NCI-H82 treated with DMSO at 0.1 percent for 48 hours (cell line): ENCODE results near the gene RASGRP3.

Experiments
- DNase-seq: peaks from one replicate; lab custom pipeline; 2025; ENCODE audit not compliant: unreplicated experiment; lab: John Stamatoyannopoulos, UW

RASGRP3 gene

DNA sequence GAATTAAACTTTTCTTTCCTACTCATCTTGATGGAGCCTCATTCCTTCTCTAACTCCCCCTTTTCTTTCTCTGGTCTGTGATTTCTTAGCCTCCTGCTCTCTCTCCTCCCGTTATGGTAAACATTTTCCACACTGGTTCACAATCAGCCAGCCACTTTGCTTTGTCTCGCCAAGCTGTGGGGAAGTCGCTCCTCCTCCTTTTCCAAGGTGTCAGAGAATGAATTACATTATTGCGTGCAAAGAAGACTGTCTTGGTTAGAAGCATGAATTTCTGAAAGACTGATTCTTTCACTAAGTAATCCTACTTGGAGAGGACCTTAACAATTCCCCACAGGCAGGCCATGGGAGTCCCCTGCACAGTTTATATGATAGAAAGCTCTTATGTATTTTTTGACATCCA lies 46.1 kb downstream of the RASGRP3 start:
- DNase-seq, result no peak

DNA sequence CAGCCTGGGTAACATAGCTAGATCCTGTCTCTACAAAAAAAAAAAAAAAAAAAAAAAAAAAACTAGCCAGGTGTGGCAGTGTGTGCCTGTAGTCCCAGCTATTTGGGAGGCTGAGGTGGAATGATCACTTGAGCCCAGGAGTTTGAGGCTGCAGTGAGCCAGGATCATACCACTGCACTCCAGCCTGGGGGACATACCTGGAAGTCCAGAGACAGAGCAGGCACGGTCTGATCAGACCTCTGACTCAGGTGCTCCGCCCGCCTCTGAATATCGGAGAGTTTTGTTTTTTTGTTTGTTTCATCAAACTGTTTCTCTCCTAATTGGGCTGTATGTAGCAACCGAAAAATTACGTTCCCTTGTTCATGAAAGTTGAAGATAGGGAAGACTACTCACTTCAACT lies 49.2 kb downstream of the RASGRP3 start:
- no peak for DNase-seq

DNA sequence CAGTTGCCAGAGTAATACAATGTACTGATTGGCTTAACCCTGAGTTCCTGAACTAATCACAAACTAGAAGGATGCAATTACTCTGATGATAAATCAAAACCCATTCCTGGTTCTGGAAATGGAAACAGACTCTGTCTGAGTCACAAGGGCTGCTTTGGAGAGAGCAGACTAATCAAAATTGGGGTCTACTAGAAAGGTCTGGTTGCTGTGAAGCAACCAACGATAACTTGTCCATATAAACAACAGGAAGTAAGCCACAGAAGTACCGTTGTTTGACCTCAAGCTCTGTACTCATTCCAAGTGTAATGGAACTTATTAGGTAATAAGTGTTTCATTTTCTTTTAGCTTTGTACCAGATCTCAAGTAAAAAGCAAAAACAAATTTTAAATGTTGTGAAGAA lies 49.7 kb downstream of the RASGRP3 start:
- DNase-seq, result no peak

DNA sequence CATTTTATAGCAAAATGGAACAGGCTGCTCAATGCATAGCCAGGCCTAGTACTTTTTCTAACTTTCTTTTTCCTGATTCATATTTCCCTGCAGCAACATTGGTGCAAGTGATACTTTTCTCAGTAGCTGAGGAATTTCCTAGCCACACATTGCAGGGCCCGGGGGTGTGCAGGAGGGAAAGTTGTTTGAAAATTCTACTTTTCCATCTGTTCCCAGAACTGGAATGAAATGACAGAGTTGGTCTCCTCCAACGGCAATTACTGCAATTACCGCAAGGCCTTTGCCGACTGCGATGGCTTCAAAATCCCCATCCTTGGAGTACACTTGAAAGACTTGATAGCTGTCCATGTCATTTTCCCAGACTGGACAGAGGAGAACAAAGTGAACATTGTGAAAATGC lies 50.5 kb downstream of the RASGRP3 start:
- DNase-seq, result no peak

DNA sequence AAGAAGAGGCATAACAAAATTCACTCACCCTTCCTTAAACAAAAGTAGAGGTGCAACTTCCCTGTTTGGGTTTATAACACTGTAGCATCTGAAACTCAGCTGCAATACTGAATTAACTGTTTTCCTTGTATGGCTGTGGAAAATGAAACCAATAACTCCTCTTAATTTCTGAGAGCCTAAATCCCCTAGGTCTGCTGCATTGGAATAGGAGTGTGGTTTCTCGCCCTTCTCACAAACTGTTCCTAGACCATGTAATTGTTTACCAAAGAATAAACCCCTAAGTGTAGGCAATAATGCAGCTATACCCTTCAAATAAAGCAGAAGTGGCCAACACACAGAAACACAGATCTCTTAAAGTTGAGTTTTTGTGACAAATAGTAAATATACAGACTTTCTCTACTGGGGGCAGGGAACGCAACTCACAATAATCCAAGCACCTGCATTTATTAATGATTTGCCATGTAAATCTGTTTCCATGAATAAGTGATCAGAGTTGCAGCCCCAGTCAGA lies 52.0 kb downstream of the RASGRP3 start:
- no peak for DNase-seq

DNA sequence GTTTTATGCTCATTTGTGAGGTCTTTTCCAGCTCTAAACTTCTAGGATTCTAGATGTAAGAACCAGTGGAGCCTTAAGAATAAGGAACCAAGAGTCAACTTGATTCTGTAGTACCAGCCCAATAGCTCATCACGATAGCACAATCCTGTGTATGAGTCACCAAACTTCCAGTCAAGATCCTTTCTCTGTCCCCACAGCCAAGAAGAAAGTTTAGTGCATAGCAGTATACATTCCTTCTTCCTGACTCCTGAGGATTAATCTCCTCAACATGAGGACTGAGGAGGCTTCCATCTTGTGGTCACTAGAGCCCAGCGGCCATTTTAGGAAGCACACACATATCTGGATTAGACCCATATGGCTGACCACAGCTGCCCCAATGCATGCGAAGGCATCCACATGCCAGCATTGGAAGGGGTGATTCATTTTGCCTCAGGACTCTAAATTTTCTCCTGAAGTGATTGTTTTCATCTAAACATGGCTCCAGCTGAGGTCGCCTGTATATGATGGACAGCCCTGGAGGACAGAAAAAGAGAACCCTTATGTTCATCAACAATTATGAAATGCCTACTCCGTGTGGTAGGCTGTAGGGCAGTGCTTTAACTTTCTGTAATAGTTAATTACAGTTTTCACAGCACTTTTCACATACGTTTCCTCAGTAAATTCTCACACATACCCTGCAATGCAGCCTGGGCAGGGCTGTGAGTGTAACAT lies 53.5 kb downstream of the RASGRP3 start:
- no peak for DNase-seq

DNA sequence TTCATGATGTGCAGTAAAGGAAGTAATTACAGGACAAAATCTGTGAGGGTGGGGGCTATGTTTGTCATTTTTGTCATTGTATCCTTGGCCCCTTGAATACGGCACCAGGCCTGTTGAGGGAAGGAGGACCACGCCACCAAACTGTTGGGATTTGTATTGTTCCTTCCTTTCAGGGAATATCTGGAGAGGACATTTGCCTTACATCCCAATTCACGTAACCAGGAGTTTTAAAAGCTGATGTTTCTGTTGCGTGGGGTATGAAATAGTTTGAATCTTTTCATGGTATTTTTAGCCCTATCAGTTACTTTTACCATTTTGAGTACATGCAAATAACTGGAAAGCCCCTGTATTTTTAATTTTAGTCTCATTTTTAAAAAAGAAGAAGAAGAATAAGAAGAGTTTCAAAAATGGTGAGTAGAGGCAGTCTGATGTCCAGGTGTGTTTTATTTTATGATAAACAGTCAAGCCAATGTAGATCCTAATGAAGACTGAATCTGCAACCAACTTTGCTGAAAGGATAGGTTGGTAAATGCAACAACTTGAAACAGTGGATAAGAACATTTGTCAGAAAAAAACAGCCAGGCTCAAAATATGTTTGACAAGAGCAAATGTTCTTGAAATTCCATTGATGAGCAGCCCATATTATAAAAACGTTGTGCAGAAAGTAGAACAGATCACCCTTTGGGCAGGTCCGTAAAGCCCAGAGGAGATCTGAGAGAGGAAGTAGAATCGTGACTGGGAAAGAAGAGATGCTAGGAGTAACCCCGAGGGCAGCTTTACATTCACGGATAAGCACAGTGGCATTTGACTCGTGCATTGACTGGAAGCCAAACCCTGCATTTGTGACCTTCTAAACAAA lies 54.5 kb downstream of the RASGRP3 start:
- DNase-seq, result no peak

DNA sequence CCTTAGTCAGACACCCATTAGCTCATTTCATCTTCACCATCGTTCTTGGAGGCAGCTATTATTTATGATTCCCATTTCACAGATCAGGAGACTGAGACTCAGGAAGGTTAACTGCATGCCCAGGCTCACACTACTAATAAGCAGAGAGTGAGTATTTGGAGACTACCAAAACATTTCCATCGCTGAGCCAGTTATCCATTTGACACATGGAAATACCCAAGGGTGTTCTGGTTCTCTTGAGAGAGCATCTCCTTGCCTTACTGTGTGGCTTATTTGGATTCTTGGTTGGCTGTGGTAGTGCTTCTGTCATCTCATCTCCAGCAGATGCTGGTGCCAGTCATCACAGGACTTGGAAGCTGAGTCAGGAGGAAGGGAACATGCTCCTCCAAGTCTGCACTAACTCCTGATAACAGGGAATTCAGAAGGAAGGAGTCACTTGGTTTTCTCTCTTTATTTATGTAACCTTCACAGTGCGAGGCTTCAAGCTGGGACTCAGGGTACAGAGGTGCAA lies 55.2 kb downstream of the RASGRP3 start:
- DNase-seq, result no peak

DNA sequence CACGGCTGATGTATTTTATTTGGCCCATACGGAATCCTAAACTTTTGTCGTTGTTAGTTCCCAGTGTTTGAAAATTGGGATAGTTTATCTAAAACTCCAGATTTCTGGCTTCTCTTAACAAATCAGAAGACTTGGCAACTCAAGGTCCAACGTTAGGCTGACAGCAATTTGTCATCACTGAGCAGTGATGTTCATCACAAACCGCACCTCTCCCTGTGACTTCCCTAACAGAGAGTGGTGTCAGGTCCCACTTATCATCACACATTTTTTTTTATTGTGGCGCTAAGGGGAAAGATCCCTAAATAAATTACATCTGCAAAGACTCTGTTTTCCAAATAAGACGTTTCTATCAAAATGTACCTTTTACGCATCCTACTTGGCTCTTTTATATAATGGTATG lies 55.7 kb downstream of the RASGRP3 start:
- DNase-seq, result no peak

DNA sequence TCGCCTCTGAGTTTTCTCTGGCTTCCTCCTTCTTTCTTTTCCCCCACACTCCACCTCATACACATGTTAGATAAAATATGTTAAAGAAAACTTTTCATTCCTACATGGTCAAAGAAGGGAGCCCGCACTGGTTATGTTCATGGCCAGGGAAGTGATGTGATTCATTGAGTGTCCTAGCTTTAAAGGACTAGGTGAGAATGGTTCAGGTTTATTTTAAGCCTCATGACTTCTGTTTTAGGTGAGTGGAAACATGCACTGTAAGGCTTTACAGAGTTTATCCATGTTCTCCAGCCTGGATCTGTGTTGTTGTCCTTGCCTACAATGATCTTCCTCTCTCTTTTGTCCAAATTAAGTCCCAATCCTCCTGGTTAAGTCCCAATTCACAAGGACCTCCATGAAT lies 56.5 kb downstream of the RASGRP3 start:
- no peak for DNase-seq

DNA sequence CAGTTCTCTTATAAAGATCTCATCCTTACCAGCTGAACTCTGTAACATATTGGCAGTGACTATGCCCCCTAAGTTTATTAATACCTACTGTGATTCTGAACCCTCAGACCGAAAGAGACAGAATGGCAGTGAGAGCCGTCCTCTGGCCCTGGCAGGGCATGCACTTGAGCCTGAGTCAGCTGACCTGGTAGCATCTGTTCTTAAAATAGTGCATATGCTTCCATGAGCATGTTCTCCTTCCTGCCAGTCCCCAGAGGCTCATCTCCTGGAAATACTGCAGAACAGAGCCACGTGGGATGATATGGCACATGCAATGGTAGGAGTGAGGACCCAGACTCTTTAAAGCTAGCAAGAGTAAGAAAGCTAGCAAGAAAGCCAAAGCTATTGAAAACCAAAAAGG lies 59.0 kb downstream of the RASGRP3 start:
- no peak for DNase-seq

DNA sequence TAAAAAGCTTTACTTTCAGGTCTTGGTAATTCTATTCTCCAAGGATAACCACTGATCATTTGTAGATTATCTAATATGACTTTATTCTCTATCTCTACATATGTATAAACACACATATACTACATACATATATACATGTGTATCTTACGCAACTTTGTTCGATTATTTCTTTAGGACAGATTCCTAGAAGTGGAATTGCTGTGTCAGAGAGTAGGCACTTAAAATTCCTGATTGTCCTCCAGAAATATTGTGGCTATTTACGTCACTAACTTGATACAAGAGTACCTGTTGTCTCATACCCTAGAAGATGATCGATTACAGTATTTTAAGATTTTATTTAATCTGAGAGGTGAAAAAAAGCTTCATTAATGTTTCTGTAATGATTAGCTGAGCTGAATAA lies 64.8 kb downstream of the RASGRP3 start:
- DNase-seq, result no peak

DNA sequence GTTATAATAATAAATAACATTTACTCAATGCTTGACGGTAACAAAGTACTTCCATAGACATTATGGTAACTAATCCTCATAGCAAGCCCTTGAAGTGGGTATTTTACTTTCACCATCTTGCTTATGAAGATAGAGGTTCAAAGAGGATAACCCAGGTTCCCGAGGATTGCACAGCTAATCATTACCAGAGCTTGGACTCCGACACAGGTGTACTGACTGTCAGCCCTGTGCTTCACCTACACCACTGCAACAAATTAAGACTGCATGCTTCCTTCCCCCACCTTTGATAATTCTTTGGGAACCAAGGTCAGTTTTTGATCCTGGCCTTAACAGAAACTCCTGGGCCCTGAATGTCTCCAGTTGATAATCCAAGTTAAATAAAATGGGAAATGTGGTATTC lies 73.8 kb downstream of the RASGRP3 start:
- DNase-seq, result no peak

DNA sequence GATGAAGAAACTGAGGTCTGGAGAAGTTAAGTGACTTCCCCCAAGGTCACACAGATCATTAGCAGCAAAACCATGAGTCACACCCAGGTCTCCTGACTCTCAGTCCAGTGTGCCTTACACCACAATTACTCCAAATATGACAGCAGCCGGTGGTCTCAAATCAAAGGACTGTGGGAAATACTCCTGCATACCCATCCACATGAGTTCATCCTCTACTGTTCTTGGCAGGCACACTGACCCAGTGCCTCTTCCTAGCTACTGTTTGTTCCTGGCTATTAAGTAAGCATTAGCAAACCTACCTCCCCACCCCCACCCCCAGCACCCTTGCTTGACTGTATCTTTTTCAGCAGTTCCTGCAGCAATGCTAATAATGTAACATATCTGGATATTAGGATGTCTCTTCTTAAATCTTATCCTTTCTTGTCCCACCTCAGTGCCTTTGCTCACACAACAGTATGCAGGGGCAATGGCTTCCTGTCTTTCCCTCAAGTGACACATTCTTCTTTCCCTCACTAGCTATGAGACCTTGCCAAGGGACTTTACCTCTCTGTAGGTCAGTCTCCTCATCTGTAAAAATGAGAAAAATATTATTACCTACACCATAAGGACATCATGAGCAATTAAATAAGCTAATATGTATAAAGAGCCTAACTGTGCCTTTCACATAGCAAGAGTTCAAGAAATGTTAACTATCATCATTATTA lies 76.5 kb downstream of the RASGRP3 start:
- no peak for DNase-seq

DNA sequence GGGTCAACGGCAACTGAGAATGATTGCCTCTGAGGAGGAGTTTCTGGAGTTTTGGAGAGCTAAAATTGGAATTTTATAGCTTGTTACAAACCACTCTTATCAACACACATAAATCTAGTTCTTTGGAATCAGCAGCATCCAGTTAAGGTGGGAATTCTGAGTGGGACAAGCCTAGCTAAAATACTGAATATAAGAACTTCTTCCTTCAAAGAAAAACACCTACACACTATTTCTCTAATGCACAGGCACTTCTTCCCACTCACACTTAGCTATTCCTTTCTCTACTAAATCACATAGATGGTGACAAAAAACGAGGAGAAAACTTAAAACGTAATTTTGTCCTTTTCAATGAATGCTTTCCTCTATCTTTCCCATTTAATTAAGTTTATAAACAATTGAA lies 79.2 kb downstream of the RASGRP3 start:
- DNase-seq, result no peak

DNA sequence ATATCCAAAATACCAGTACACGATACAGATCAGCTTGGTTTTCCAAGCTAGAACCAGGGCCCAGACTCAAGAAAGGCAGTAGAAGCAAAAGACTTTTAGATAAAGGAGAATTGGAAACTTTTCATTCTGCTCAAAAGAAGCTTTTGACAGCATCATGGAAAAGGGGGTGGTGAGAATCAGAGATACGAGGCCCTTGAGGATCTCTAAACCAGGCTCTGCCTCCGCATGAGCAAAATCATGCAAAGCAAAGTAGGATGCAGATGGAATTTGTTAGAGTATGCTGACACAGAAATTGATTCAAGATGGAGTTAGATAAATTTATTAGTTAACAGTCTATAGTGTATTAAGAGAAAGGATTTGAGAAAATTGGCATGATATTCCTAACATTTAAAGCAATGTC lies 82.9 kb downstream of the RASGRP3 start:
- no peak for DNase-seq

DNA sequence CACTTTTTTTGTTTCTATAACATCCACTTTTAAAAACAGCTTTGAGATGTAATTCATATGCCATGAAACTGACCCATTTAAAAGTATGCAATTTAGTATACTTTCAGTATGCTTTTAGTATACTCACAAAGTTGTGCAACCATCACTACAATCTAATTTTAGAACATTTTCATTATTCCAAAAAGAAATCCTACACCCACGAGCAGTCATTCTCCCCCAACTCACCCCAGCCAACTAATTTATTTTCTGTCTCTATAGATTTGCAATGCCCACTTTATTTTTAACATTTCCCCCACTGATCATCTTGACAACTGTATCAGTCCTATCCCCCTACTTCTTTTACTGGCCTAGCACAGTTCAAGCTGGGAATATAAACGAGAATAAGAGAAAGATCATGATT lies 83.6 kb downstream of the RASGRP3 start:
- no peak for DNase-seq

DNA sequence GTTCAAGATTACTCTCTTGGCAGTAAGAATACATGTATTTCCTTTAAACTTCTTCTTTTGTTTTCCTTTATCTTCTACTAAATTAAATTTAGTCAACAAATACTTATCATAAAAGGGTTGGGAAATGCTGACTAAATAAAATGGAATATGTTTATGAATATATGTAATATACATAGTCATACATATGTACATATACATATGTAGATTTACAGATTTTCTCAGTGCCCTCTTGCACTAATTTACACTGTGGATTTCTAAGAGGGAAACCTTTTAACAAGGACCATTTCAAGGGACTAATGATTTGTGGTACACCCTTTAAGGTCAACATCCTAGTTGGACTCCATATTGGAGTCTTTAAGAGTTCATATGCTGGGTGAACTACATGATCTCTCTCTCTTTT lies 85.4 kb downstream of the RASGRP3 start:
- DNase-seq, result no peak

DNA sequence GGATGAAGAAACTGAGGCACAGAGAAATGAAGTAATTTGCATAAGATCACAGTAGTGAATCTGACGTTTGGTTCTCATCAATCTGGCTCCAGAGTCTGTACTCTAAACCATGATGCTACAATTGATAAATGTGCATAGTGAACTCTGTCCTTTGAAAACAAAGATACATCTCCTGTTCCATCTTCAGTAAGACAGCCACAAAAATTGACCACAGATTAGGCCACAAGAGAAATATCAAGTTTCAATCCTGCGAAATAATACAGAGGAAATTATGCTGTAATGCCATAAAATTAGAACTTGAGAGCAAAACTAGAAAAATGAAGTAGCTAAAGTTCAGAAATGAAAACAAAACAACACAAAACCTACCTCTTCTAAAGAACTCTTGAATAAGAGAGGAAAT lies 94.2 kb downstream of the RASGRP3 start:
- no peak for DNase-seq

DNA sequence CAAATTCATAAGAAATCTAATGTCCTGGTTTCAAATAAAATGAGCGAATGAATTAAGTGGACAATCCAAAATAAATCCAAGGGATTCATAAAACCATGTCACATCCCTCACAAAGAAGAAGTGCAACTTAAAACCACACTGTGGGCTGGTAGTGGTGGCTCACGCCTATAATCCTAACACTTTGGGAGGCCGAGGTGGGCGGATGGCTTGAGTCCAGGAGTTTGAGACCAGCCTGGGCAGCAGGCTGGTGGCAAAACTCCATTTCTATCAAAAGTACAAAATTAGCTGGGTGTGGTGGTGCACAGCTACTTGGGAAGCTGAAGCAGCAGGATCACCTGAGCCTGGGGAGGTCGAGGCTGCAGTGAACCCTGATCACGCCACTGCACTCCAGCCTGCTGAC lies 97.2 kb downstream of the RASGRP3 start:
- no peak for DNase-seq

DNA sequence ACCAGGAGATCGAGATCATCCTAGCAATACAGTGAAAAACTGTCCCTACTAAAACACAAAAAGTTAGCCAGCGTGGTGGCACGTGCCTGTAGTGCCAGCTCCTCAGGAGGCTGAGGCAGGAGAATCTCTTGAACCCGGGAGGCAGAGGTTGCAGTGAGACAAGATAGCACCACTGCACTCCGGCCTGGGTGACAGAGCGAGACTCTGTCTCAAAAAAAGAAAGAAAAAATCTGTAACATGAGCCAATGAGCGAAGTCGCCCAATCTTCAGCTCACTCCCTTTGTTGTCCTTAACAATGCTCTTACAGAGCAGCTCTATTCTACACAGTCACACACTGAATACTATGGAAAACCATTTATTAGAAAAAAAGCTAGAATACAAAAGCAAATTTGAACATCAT lies 100.6 kb downstream of the RASGRP3 start:
- no peak for DNase-seq

DNA sequence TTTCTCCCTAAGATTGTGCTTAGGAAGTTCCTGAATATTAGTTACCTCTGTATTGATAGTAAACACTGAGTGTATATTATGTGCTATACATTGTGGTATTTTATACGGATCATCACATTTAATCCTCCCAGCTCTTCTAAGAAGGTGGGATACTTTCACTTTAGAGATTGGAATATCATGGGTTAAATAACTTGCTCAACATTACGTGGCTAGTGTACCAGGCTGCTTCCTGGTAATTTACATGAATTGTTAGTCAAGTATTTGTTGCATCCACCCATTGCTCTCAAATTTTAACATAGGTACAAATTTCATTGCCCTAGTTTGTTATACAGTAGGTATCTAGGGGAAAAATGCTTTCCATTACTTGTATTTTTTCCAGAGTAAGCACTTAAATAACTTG lies 101.2 kb downstream of the RASGRP3 start:
- DNase-seq, result no peak
